ENCODE measurements around the gene NR4A3.

Gene NR4A3

DNA sequence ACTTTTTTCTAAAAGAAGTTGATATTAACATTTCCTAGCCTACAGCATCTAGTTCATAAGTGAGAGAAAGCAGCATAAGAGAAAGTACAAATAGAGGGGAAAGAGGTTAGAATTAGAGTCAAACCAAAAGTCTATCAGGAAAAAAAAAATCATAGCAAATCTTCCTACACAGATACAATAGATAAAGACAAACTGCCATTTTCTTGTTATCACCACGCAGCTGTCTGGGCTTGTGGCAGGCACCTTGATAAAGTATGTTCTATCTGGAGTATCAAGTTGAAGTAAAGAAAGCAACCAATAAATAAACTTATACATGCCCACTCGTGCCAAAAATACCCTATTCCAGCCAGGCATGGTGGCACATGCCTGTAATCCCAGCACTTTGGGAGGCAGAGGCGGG lies 5.3 kb upstream of the NR4A3 start:
- DNase-seq, result no peak

DNA sequence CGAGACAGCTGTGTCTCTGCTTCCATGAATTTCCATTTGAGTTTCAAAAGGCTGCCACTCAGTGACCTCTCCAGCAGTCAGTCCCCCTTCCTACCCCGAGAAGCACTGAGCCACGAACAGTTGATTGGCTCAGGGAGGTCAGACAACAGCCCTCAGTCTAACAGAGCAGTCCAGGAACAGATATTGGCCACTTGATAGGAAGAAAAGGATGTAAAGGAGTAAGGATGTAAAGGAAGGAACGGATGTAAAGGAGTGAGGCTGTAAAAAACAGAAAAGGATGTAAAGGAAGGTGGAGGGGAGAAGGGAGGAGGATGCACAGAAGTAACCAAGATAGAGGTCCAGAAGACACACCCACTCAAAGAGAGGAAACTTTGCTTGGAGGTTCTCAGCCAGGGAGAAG lies 3.2 kb upstream of the NR4A3 start:
- DNase-seq, result no peak

DNA sequence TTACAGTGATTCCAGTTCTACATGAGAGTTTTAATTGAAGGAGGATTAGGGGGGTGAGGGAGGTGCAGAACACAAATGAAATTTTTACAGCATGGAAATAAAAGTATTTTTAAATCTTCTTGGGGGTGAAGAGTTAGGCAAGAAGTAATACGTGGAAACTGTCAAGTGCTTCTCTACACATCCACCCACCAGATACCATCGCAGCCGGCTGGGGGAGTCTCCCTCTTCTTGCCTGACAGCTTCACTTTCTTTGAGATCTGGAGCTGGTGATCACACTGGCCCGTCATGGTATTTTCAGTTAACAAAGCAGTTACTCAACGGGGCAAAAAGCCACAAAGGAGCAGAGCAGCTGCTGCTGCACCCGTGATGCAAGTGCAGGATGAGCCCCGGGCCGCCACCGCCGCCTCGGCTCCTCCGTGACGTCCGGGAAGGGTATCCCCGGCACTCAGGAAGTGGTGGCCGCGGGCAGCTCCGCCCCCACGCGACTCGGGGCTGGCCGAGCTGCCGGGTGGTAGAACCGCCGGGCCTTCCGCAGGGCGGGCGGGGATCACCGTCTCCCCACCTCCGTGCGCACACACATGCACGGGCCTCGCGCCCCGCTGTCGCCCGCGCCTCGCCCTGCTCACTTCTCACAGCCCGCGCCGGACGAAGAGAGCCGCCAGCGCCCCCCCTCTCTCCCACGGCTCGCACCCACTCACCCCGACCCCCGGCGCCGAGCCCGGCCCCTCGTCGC lies 2.4 kb upstream of the NR4A3 start:
- peak; percentile 48 for DNase-seq

DNA sequence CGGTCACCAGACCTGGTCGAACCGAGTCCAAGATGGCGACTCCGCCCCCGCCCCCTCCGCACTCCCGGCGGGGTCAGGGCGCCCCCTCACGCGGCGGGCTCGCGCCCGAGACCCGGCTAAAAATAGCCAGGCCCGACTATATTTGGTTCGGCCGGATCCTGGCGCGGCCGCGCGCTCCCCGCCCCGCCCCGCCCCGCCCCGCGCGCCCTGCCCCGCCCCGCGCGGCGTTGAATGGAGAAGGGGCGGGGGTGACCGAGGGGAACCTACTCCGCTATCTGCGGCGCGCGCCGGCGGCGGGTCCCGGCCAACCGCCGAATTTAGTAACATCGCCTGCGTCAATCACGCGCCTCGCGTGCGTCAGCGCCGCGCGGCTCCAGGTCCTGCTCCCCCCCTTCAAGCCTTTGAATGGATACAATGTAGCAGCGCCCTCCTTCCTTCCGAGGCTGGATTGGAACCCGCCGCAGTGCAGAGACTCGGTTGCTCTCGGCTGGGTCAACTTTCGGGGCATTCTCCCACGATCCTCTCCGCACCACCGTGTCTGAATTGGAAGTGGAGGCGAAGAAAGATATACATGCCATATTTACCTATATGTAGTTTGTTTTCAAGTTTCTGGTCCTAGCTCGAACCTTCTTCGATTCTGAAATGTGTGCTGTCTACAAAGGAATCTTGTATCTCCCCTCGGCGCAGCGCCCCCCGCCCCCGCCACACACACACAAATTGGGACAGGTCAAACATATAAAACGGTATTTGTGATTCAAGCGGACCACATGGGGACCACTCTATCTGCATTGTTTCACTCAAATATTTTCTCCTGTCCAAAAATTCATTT lies 1.6 kb upstream of the NR4A3 start:
- DNase-seq, result peak; percentile 89

DNA sequence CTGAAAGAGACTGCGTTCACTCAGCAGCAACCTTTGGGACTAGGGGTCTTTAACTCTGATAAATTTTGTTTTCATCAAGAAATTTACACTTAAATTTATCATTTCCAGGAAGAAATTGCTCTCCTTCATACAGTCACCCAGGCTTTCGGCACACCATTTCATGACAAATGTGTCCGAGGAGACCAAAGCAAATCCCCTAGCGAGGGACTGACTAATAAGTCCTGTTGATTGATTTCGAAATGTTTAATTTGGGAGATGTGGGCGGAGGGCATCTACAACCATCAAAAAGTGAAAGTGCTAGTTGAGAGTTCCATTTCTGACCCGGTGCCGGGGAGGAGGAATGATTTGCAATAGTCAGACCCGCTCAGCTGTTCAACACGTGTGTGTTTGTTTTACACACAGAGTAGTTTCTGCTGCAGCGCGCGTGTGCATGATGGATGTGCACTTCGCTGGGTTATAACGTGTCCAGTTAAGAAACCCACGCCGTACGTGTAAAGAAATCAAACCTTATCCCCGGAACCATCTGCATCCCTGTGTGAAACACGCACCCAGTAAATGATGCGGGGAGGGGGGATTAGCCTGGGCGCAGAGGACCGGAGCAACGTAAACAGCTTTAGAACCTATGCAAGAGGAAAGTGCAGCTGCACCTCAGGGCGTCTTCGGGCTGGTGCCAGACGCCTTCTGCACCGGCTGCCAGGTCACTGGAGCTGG lies 845 bp upstream of the NR4A3 start:
- peak; percentile 49 for DNase-seq

DNA sequence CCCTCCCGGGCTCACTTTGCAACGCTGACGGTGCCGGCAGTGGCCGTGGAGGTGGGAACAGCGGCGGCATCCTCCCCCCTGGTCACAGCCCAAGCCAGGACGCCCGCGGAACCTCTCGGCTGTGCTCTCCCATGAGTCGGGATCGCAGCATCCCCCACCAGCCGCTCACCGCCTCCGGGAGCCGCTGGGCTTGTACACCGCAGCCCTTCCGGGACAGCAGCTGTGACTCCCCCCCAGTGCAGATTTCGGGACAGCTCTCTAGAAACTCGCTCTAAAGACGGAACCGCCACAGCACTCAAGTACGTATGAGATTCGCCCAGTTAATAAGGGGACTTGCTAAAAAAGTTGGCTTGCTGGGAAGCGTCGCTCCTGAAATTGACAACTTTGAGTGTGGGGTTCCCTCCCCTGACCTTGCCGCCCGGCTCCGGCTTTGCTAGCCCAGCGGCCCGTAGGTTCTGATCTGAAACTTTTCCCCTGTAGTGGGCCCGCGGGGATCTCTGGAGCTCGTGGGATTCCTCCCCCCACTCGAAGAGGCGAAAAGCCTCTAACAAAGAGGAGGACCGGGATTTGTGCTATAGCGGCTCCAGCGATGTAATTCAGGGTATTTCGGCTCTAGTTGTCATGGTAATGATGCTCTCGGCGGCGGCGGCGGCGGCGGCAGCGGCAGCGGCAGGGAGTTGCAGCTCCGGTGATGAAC lies 572 bp downstream of the NR4A3 start:
- no peak for DNase-seq

DNA sequence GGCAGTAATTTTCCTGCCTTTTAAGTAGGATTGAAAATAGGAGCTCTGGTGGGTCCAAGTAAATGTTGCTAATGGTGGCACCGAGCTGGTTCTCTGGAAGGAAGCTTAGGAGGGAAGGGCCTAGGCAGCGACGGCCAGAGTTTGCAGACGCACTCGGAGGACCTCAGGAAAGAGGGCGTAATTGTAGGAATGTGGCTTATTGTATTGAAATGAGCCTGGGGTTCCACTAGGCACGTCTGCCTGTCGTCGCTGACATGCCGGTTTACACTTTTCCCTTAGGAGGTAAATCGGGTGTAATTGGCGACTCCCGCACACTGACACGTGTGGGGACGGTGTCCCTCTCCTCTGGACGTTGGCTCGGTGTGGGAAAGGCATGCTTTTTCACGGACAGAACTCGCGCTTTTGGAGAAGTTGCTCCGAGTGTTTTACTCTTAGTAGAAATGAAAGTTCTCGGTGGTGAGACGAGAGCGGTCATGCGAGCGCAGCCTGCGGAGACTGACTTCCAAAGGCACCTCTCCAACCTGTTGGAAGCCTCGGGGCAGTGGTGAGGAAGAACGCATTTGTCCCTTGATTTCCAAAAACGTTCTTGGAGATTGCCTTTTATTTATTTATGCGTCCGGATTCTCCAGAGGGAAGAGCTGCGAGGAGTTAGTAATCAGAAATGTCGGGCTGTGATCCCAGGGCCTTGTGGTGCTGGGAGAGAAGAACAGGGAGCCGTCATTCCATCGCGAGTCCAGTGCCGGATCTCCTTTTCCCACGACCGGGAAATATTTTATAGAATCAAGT lies 1.3 kb downstream of the NR4A3 start:
- no peak for DNase-seq

DNA sequence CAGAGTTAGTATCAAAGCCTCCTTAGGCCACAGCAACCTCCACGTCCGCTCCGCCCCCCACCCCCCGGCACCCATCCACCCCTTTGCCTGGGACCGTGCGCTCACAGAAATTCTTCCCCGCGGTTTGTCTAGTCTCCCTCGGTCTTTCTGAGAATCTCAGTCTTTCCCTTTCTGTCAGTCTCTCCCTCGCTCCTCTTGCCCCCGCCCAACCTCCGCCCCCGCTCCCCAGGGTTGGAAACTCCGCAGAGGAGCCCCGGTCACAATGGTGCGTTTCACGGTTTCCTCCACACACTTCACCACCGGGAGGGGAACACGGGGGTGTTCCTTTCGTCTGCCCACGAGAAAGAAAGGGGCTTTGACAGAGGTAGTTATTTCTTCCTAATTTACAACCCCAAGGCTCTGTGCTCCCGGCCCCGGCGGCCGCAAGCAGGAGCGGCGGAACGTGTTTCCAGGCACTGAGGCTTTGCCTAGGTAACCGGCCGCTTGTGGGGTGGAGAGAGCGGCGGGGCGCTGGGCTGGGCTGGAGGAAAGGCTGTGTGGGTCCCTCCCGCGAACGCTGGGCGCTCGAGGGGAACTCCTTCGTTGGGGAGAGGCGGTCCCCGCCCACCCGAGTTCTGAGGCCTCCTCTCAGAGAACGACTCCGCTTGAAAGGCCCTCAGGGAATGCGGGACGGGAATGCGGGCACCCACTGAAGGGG lies 2.1 kb downstream of the NR4A3 start:
- no peak for DNase-seq

DNA sequence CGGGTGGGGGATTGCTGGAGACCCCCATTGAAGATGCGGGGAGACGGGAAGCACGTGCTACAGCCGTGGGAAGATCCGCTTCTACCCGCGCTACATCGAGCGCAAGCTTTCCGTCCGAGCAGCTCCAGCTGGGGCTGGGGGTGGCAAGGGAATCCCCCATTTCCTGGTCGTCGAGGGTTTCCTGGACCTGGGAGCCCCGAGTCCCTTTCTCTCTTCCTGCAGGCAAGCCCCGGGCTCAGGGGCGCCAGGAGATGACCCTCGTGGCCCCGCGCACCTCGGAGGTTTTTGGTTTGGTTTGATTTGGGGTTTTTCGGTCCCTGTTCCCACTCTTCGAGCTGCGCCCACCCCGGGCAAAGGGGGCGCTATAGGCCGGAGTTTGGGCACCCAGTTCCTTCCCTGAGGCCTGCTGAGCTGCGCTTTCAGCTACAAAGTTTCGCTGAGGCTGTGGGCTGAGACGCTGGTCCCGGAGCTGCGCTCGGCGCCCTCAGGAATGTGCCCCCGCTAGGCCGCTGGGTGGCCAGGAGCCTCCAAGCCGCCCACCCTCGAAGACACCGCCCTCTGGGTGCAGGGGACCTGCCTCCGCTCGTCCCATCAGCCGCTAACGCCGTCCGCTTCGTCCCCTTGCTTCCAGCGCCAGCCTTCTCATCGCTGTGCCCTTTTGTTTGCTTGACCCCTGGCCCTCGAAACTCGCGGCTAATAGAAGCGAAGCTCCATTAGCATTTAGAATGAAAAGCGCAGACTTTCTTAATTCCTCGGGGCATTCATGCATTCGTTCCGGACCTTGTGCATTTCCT lies 2.9 kb downstream of the NR4A3 start:
- peak; percentile 39 for DNase-seq

DNA sequence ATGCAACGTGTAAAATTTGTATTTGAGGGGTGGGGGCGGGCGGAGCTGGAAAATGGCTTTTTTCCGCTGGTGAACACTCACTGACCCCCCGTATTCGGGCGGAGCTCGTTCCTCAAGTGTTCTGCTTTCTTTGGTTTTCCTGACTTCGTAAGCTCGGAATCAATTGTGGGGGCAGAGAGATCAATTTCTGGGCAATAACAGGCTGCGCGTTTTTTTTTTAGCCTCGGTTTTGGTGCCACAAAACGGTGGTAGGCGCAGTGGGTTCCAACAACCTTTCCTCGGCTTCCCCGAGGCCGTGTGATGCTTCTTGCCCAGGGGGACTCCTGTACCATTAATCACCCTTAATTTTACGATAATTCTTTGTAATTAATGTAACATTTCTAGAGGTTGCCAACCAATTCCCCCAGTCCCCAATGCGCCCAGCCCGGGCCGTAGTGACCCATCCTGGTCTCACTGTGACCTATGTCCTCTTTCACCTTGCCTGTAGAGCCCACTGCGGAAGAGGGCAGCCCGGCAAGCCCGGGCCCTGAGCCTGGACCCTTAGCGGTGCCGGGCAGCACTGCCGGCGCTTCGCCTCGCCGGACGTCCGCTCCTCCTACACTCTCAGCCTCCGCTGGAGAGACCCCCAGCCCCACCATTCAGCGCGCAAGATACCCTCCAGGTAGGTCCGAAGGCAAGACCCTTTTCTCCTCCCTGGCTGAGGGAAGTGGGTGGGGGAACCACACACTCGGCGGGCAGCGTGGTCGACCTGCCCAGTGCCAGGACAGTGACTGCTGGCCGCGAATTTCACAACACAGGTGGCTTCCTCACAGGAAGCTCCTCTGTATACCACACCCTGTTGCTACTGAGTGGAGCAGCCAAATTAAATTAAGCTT lies 3.7 kb downstream of the NR4A3 start:
- no peak for DNase-seq

DNA sequence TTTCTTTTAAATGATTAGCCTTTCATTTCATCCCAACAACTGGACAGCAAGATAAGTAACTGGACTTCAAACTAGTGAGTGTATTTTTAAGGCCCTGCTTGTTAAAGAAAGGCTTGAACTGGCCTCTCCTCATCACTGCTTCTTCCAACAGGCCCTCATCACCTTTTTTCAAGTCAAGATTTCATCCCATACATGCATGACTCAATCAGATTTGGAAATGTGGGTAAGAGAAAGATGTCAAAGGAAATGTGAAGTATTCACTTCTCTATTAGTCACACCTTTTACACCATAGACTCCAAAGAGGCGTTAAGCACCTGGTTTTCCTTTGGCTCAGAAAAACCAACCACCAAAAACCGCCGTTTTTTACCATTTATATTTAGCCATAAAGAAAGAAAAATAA lies 4.9 kb downstream of the NR4A3 start:
- no peak for DNase-seq

DNA sequence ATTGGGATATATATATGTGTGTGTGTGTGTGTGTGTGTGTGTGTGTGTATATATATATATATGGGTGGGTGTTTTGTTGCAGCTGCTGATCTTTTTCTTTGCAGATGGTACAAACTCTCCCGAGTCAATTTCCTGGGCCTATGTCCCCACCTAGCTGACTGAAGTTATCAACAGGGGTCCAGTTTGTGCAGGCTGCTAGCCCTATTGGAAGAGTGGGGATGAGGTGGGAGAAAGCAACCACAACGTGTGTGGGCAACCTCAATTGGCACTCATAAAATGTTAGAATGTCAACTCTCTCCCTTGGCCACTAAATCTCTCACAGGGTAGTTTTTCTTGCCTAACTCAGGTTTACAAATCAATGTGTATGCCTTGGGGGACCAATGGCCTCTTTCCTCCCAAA lies 5.6 kb downstream of the NR4A3 start:
- no peak for DNase-seq

DNA sequence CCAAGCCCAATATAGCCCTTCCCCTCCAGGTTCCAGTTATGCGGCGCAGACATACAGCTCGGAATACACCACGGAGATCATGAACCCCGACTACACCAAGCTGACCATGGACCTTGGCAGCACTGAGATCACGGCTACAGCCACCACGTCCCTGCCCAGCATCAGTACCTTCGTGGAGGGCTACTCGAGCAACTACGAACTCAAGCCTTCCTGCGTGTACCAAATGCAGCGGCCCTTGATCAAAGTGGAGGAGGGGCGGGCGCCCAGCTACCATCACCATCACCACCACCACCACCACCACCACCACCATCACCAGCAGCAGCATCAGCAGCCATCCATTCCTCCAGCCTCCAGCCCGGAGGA lies 6.3 kb downstream of the NR4A3 start:
- no peak for DNase-seq

DNA sequence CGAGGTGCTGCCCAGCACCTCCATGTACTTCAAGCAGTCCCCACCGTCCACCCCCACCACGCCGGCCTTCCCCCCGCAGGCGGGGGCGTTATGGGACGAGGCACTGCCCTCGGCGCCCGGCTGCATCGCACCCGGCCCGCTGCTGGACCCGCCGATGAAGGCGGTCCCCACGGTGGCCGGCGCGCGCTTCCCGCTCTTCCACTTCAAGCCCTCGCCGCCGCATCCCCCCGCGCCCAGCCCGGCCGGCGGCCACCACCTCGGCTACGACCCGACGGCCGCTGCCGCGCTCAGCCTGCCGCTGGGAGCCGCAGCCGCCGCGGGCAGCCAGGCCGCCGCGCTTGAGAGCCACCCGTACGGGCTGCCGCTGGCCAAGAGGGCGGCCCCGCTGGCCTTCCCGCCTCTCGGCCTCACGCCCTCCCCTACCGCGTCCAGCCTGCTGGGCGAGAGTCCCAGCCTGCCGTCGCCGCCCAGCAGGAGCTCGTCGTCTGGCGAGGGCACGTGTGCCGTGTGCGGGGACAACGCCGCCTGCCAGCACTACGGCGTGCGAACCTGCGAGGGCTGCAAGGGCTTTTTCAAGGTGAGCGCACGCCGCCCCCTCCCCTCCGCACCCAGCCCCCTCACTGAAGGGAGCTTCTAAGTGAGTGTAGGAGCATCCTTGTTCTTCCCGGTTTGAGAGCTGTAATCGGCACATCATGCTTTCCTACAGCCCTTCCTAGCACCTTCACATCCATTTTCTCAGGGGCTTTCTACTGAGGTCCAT lies 6.9 kb downstream of the NR4A3 start:
- no peak for DNase-seq

DNA sequence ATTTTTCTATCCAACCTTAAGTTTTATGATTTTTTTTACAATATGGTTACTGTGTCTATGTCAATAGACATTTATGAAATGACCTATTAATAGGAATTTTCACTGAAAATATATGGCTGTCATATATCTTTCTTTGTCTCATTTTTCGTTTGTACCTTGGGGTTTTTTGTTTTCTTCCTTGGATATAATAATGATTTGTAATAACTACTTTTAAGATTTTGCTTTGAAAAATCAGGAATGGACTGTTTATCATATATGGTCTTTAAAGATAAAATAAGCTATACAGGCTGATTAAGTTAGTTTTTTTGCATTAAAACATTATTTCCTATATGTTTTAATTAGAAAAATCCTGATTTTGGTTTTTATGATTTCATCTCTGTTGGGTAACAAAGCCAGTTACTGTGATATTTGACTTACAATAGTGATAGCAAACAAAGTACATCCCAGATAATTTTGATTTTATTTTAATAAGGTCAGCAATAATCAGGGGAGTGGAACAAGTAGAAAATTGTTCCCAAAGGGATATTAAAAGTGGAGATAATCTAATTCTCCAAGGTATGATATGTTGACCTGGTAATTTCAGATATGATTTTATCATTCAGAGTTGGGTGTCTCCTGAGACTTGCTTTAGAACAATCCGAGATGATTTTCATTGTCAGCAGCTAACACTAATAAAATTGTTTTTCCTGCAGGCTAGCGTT lies 10.3 kb downstream of the NR4A3 start:
- no peak for DNase-seq

DNA sequence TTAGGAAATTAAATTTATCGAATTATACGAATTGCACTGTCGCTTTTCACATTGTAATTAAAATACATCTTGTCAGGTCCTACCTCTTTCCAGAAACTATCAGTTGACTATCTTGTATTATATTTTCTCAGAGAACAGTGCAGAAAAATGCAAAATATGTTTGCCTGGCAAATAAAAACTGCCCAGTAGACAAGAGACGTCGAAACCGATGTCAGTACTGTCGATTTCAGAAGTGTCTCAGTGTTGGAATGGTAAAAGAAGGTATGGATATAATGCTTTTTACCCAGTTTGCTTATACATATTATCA lies 10.8 kb downstream of the NR4A3 start:
- no peak for DNase-seq

DNA sequence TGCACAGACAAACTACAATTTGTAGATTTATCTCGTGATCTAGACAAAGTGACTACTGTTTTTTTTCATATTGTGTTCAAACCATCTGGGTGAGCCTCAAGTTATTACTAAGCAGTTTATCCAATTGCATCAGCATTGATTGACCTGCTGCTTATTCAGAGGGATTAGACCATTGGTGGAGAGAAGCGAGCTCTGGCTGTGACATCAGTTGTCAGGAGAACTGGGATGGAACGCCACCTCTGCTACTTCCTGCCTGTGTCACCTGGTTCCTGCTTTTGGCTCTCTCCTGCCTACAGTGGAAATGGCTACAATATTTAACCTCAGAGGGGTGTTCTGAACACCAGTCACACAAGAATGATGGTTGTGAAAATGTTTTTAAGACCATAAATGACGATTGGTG lies 12.1 kb downstream of the NR4A3 start:
- no peak for DNase-seq

DNA sequence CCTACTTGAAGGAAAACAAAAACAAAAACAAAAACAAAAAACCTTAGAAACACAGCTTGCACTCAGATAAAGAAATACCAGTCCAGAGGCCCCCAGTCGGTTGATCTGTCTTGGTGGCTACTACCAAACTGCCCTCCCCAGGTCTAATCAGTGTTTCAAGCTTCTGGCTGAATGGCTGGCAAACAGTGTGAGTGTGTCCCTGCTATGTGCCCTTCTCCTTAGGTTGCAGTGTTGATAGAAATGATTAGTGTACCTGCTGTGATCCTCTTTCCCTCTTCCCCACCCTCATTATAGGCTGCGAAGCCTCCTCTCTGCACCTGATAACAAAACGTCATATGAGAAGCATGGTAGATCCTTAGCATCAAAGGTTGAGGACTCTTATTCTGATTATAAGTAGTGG lies 12.8 kb downstream of the NR4A3 start:
- DNase-seq, result no peak

DNA sequence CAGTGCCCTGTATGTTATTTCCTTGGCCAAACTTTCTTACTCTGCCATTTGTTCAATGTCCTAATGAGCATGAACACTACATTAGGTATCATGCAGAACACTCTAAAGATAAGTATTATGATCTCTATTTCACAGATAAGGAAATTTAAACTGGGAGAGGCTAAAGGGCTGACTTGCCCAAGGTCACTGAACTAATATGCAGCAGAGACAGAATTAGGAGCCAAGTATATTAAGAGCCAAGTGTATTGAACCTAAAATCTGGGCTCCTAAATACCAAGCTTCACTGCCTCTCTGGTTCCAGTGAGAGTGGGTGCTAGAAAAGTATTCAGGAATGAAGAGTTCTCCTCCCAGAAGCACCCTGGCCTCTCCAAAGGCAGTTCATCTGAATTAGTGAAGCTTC lies 13.5 kb downstream of the NR4A3 start:
- DNase-seq, result no peak

All from NCI-H2107 (cell line).